Activated gamma-delta T cell treated with Interleukin-2 at 50 U/mL for 16 hours (primary cell): ENCODE results near the gene FOXN3.

ENCODE experiments used
- DNase-seq: peaks from one replicate; pipeline ENCODE4 v3.0.0-alpha.2; 2020

FOXN3 gene

GRCh38 chr14:89430391-89431236, 13.6 kb upstream of the FOXN3 start:
- no peak for DNase-seq

DNA sequence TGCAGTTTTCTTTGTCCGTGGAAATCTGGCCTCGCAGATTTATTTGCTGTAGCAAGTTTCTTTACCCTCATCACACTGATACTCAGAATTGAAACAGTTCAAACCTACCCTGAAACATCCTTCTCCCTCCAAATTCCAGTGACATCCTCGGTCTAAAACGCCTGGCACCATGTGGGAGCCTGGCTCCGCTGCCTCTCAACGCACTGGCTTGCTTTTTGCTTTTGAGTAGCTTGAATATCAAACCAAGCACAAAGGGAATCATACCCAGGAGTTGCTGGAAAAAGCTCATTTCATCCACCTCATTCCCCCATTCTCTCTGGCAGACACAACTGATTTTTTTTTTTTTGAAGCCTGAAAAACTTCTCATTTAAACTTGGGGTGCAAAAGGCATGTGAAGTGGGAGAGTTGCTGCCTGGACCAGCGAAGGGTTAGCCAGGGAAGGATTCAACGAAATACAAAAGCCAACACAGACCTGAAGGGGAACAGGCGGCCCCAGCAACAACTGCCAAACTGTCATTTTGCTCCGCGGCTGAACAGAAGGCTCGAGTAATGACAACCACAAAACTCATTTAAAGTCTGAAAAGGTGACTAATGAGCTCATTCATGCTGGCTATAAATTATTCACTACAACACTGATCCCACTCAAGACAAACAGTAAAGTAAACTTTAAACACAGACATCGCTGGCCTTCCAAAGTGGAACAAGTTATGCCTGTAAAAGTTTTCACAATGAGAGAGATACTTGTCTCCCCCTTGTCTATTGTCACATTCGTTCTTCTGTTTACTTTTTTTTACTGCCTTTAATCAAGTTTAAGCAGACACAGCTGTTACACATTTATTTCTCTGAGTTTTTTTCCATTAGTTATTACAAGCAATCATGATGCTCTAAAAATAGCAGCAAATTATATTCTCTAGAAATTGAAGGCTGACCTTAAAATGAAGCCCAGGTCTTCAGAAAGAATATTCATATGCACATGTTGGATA, 12.5 kb upstream of the FOXN3 start:
- peak; percentile 29 for DNase-seq

GRCh38 chr14:89428546-89429198, 11.6 kb upstream of the FOXN3 start:
- no peak for DNase-seq

- no peak for DNase-seq
These were observed 11.1 kb upstream of the FOXN3 start for GRCh38 chr14:89428173-89428523.

DNA sequence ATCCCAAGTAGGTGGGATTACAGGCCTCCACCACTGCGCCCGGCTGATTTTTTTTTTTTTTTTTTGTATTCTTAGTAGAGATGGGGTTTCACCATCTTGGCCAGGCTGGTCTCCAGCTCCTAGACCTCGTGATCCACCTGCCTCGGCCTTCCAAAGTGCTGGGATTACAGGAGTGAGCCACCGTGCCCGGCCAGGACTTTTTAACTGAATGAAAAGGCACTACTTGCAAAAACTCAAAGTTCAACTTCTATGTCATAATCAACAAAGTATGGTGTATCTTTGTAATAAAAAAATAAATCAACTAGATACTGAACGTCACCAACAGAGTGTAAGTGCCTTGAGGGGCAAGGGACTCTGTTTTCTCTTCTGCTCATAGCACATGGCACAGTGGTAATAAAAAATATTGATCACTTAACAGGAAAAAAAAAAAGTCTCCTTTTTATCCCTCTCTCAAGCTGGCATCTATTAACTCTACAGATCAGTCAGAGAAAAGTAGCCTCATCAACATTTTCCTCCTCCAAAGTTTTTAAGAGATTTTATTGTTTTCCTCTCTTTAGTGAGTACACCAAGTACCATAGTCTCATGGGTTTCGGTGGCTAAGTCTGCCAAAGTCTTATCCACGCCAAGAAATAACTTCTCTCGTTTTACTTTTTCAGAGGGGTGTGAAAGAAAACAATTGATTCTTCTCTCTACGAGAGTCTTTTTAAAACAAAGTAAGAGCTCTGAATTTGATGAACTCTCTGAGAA, 10.6 kb upstream of the FOXN3 start:
- no peak for DNase-seq

- DNase-seq: no peak
These were observed 8.9 kb upstream of the FOXN3 start for GRCh38 chr14:89425931-89426330.

DNA sequence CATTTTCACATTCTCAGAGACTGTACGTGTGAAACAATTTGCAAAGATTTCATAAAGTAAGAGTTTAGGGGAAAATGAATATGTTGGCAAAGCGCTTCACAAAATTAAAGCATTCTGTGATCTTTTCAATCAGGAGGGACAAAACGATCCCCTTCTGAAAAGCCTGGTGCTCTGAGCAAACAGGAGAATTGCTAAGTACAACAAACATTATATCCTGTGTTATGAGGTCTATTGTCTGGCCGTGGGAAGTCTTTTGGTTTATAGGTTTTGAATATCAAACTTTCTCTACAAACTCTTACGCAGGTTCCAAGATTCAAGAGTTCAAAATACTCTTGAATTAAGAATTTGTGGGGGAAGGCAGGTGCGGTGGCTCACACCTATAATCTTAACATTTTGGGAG, 7.2 kb upstream of the FOXN3 start:
- DNase-seq: no peak

DNA sequence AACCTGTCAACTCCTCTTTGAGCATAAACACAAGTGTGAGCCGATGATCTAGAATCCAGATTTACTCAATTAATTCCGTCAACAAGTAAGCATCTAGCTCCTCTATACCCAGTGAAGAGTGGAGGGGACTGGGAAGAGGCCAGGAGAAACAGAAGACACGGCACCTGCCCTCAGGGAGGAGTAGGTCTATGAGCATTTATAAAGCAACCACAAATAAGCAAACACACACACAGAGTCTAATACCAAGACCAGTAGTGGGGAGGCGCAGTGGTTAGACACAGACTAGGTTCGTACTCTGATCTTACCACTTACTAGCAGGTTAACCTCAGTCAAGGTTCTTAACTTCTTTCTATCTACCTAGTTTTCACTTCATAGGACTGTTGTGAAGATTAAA, 5.9 kb upstream of the FOXN3 start:
- DNase-seq: no peak

DNA sequence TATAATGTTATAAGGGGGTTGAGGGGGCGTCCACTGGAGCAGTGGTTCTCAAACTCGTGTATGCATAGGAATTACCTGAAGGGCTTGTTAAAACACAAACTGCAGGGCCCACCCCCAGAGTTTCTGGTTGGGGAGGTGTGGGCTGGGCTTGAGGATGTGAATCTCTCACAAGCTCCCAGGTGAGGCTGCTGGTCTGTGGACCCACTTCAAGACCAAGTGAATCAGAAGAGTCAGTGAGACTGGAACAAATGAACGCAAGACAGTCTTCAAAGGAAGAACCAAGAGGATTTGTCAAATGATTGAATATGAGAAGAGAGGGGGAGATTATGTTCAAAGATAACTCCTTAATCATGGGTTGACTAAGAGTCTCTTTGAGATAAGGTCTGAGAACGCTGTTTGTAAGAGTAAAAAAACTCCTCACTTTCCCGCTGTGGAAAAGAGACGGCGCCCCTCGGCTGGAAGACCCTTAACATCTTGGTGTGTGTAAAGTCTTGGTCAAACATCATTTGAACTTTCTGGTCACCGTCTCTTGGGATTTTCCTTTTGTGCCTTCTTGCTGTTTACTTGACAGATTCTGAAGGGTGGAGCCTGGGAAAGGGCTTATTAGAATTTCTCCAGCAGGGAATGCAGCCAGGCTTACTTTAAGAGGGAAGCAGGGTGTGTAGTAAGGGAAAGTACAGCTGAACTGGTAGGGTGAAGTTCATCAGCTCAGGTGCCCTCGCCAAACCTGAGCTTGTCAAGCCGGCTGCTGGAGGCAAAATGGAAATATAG, 5.3 kb upstream of the FOXN3 start:
- DNase-seq: no peak

DNA sequence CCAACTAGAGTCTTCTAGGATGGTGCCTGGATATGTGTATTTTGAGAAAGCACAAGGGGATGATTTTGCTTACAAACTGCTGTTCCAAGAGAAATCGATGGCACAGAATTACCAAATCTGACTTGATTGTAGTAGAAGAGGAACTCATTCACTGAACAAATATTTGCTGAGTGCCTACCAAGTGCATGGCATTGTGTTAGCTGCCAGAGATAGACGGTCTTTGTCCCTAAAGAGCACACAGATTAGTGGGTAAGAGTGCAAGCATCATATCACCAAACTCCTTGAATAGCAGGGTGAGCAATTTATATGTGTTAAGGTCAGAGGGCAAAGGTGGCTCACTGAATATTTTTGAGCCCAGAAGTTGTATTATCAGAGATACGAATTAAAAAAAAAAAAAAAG, 3.5 kb upstream of the FOXN3 start:
- no peak for DNase-seq

GRCh38 chr14:89419973-89420482, 3.0 kb upstream of the FOXN3 start:
- no peak for DNase-seq

DNA sequence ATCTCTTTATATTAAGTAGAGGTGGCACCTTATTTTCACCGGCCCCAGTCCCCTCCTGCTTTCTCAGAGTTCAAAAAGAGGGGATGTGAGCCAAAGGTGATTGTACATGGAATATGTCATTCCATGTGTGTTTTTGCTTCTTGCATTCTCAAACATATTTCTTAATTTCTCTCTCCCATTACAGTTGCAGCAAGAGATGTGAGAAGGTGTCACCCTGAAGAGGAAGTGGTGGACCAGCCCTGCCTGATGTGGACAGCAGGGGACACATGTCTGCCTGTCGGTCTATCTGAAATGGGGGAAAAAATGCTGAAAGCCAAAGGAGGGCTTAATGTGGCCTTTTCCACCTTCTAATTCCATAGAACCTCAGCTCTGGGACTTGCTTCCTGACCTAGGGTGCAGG, 1.9 kb upstream of the FOXN3 start:
- DNase-seq: peak; percentile 9

DNA sequence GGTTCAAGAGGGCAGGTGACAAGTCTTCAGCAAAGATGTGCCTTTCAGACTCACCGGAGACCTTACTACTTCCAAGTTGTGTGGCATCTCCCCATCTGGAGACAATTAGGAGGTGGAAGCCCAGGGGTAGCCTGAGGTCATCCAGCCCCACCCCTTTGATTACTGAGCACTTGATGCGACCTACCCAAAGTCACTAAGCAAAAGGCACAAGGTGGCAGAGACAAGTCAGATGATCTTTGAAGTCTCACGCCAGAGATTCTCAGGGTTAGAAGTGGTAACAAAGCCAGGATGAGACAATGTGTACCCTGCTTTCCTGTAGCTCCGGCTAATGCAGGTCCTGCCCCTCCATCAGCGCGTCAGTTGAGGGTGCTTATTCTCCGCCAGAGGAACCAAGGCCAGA, 1.4 kb upstream of the FOXN3 start:
- no peak for DNase-seq

DNA sequence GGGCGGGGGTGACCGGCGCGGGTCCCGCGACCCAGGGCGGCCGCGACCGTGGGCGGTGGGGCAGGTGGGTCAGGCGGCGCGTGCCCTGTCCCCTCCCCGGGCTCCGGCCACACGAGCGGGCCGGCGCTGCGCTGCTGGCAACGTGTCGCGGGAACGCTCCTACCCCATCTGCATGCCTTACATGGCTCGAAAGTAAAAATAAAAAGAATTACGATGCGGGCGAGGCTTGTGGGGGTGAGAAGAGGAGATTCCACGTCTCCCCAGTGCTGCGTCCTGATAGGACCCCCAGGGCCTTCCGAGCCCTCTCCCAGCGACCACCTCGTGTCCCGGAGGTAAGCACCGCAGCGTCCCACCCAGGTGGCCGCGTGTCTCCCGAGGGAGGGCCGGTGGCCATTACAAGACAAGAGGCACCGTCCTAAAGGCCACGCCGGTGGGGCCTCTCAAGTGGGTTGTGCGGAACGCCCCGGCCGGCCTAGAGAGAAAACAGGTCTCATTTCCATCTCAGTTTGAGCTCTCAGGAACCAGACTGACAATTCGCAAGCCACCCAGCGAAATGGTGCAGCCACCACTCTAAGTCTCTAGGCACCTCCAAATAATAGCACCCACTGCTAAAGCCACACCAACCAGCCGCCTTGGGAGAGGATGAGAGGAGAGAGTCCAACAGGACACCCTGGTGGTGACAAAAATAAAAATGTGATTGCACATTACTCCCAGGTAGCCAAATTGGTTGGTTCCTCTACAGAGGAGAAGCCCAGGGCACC, 612 bp upstream of the FOXN3 start:
- DNase-seq: peak; percentile 47

- peak; percentile 100 for DNase-seq
These were observed 734 bp downstream of the FOXN3 start for GRCh38 chr14:89416002-89416995.

DNA sequence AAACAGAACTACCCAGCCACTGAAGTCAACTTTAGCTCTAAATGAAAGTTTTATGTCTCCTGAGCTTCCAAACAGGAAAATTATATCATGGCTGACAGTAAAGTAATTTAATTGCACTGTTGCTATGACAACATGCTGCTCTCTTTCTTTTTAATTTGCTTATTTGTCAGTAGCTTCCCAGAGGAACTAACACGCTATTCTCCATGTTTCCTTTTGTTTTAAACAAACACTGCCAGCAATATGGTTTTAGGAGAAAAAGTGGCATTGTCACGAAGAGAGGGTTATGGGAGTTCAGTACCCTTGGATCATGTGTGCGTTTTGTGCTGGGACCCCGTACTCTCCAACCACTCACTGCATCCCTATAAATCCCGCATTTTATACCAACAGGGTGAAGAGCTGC, 1.9 kb downstream of the FOXN3 start:
- no peak for DNase-seq

DNA sequence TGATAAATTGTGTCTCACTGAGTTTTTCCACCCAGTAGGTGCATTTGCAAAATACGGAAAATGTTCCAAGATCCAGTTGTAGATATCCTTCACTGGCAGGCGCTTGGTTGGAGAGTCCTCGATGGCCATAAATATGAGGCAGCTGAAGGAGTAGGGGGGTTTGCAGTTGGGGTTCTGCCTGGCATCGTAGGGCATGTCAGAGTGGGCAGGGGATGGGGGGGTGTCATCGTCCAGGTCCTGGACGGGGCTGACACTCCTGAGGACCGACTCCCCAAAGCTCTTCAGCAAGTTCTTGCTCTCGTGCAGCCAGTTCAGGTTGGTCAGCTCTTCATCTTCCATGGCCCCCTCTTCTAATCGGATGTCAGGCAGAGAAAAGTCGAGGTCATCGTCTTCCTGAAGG, 5.1 kb downstream of the FOXN3 start:
- no peak for DNase-seq

- no peak for DNase-seq
These were observed 7.1 kb downstream of the FOXN3 start for GRCh38 chr14:89409961-89410360.

DNA sequence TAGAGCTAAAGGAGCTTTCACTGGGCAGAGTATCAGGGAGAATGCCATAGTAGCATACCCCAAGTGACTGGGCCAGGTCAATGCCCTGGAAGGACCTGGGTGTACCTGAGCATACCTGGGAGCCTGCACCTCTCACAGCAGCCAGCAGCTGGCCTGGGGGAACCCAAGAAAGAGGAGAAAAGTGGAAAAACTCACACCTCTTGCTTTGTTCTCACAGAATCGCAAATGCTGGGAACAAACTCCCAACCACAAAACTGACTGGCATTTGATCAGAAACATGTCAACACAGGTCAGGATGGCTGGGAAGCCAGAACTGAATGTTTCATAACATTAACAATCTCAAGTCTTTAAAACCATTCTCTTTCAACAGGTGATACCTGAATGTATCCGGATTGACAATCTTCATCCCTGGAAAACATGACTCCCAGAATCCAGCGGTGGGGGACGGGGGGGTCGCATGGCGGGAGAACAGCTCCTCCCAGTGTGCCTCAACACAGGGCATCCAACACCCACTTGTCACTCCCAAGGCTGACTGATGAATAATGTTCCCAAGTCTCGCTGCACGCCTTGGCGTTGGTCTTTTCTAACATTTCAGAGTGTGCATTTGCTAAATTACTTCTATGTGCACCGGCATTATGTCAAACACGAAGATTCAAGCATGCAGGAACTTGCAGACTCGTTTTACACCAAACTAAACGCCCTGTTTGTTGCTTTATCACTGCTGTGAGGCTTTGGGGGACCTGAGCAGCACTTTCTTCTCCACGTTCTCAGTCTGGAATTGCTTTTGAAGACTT, 7.9 kb downstream of the FOXN3 start:
- DNase-seq: no peak
